Testis (tissue), 3 donors: Measurements from ENCODE around the gene CCDC102A. TPM values are rescaled to one million over a fixed set of nuclear protein-coding genes. Genes with fewer than 3 reads are reported as not detected.

Source experiments
- DNase-seq: peaks from one replicate; pipeline ENCODE4 v3.0.0-alpha.2; 2019
- H3K27ac ChIP-seq, 2 donors: fragments of 200-600 bp; sonication (generic); one replicate each; pipeline ENCODE4 v1.5.1; 2019
- H3K27me3 ChIP-seq: fragments of 200-600 bp; sonication (generic); one replicate; pipeline ENCODE4 v1.5.1; 2019
- H3K36me3 ChIP-seq: fragments of 200-600 bp; sonication (generic); one replicate; pipeline ENCODE4 v1.5.1; 2017; ENCODE audit warnings: low read depth; ENCODE audit errors: missing control alignments
- H3K4me1 ChIP-seq: fragments of 200-600 bp; sonication (generic); one replicate; pipeline ENCODE4 v1.5.1; 2019
- H3K4me3 ChIP-seq, 2 donors: fragments of 200-600 bp; sonication (generic); one replicate each; pipeline ENCODE4 v1.5.1; 2017 to 2019
- H3K9me3 ChIP-seq: fragments of 200-600 bp; sonication (generic); one replicate; pipeline ENCODE4 v1.5.1; 2017
- CTCF ChIP-seq, 3 experiments: fragments of 450-650 bp in 2 of 3; fragments of 200-600 bp in 1 of 3; sonication (generic) in 1 of 3; IDR thresholded peaks; one replicate each; pipeline ENCODE4 v1.5.1; 2016 to 2019; ENCODE audit warnings: antibody characterized with exemption in 3 of 3, mild to moderate bottlenecking in 2 of 3, moderate library complexity in 1 of 3
- POLR2A ChIP-seq: fragments of 450-650 bp; IDR thresholded peaks from one replicate; pipeline ENCODE4 v1.6.1; 2017; ENCODE audit warnings: antibody characterized with exemption, mild to moderate bottlenecking, moderate library complexity
- WGBS, 2 donors: methylation state at CpG; one replicate each; pipeline ENCODE4 v1.1.5; 2018; 5-methylcytosine and 5-hydroxymethylcytosine counted together
- intact Hi-C: fragments of 100-400 bp; cut with DNase I; formaldehyde crosslinking; loops from one replicate; pipeline ENCODE4 v1.15.1; 2023; ENCODE audit warnings: low total_unique reads
- polyA plus RNA-seq: library from polyadenylated mRNA; stranded (reverse); fragments of 350-450 nt; fragmentation: Illumina TruSeq; extraction: RNeasy Lipid Tissue Mini Kit (QIAGEN cat#74804); gene quantifications from one replicate; pipeline ENCODE4 v1.2.3, GENCODE V29; 2014; ENCODE audit warnings: low read depth, low replicate concordance; ENCODE audit not compliant: insufficient read depth
- total RNA-seq, 2 donors: library from RNA; depleted of rRNA; stranded (reverse); fragments of >200 nt; gene quantifications; one replicate each; pipeline ENCODE4 v1.2.3, GENCODE V29; 2016

Gene CCDC102A
- total and polyA plus RNA-seq, 3 donors from 2014 or later, result 7.7 to 16.7 (median 13.1) TPM

- H3K4me1 ChIP-seq, result peaks cover 37% of the 10 kb centered on the region
Observed at GRCh38 chr16:57482845-57483545, 53.4 kb downstream of the CCDC102A start.

GRCh38 chr16:57481421-57481820, 55.0 kb downstream of the CCDC102A start:
- 93 to 99% methylated on average over 4 of the region's 4 CpGs for WGBS, 2 donors
- no peaks in the 10 kb centered on the region for H3K9me3 ChIP-seq
- TF ChIP-seq CTCF (IDR thresholded peaks at IDR 0.05) (no peak), POLR2A (no peak)
- H3K27ac ChIP-seq, result no peak overlapping the region
- DNase-seq, result no peak
- peaks cover 34% of the 10 kb centered on the region for H3K4me1 ChIP-seq
- no peaks in the 10 kb centered on the region for H3K36me3 ChIP-seq
- intact Hi-C loops, result no loop called here
- H3K4me3 ChIP-seq, result no peak overlapping the region
- H3K27me3 ChIP-seq, result no peaks in the 10 kb centered on the region

More at GRCh38 chr16:57482845-57483545, 53.4 kb downstream of the CCDC102A start:
- no peaks in the 10 kb centered on the region for H3K27me3 ChIP-seq
- TF ChIP-seq POLR2A (no peak), CTCF (IDR thresholded peaks at IDR 0.05) (no peak)
- intact Hi-C loops, result no loop called here
- WGBS, 2 donors, result 74 to 92% methylated on average over 10 to 13 of the region's 14 CpGs
- H3K9me3 ChIP-seq, result no peaks in the 10 kb centered on the region
- no peak for DNase-seq
- H3K27ac ChIP-seq, result no peak overlapping the region
- no peak overlapping the region for H3K4me3 ChIP-seq
- no peaks in the 10 kb centered on the region for H3K36me3 ChIP-seq

- Histone ChIP-seq H3K36me3 (no peaks in the 10 kb centered on the region), H3K27me3 (no peaks in the 10 kb centered on the region), H3K9me3 (no peaks in the 10 kb centered on the region), H3K4me3 (no peak overlapping the region), H3K4me1 (peaks cover 34% of the 10 kb centered on the region), H3K27ac (no peak overlapping the region)
- no peak for TF ChIP-seq CTCF (IDR thresholded peaks at IDR 0.05)
- TF ChIP-seq POLR2A, result no peak
- WGBS, 2 donors, result 80 to 83% methylated on average over 3 to 6 of the region's 6 CpGs
- no peak for DNase-seq
- intact Hi-C loops, result no loop called here
Observed at GRCh38 chr16:57480754-57481230, 55.6 kb downstream of the CCDC102A start.

- 45 to 66% methylated on average over 2 to 15 of the region's 15 CpGs for WGBS, 2 donors
- peak; percentile 79 for DNase-seq
- Histone ChIP-seq H3K27ac (no peak overlapping the region), H3K4me1 (peaks cover 29% of the 10 kb centered on the region), H3K9me3 (no peaks in the 10 kb centered on the region), H3K4me3 (peak overlapping the region in 1 of 2 donors; percentile 43), H3K27me3 (no peaks in the 10 kb centered on the region), H3K36me3 (no peaks in the 10 kb centered on the region)
- TF ChIP-seq CTCF (IDR thresholded peaks at IDR 0.05), result no peak
- TF ChIP-seq POLR2A, result no peak
- intact Hi-C loops, result no loop called here
Observed at GRCh38 chr16:57479976-57480753, 56.2 kb downstream of the CCDC102A start.
